GM18909 (cell line): ENCODE measurements around the gene ROM1.
"Not testable (repeated sequence)": the region's sequence is repeated elsewhere in the genome, so short reads cannot be mapped to it uniquely, and the experiment has no call there.

ENCODE experiments used
- ATAC-seq: cut with Tn5 transposase; IDR thresholded peaks from one replicate; pipeline ENCODE4 v1.9.1; 2021; ENCODE audit warnings: mild to moderate bottlenecking; ENCODE audit not compliant: unreplicated experiment, poor library complexity

Gene ROM1

GRCh38 chr11:62607714-62608113 lies 5.3 kb upstream of the ROM1 start:
- no peak for ATAC-seq

DNA sequence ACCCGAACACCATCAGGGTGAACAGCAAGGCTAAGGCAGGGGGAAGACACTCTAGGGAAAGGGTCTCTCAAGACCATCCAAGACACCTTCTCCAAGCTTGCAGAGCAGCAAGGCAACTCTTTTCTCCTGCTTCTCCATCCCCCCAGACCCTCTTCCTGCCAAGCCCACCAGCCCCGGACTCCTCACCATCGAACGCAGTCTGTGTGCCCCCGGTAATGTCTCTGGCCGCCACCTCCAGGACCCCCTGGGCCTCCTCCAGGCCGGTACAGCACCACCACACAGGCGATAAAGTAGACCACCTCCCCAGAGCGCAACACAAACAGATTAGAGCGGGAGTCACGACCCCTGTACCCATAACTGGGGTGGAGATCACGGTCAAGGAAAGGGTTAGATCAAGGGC lies 4.3 kb upstream of the ROM1 start:
- ATAC-seq: no peak

DNA sequence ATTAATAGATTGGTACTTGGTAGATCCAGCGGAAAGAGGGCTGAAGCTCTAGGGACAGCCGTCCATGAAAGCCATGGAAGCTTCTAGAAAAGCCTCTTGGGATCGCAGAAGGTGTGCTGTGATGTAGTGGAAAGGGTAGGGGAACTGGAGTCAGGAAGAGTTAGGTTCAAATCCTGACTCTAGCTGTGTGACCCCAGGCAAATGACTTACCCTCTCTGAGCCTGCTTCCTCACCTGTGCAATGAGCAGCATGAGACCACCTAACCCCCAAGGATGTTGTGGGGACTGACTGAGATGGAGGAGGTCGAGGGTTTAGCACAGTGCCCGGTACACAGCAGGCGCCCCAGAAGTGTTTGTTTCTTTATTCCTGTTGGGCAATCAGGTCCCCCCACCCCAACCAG lies 2.7 kb upstream of the ROM1 start:
- no peak for ATAC-seq

DNA sequence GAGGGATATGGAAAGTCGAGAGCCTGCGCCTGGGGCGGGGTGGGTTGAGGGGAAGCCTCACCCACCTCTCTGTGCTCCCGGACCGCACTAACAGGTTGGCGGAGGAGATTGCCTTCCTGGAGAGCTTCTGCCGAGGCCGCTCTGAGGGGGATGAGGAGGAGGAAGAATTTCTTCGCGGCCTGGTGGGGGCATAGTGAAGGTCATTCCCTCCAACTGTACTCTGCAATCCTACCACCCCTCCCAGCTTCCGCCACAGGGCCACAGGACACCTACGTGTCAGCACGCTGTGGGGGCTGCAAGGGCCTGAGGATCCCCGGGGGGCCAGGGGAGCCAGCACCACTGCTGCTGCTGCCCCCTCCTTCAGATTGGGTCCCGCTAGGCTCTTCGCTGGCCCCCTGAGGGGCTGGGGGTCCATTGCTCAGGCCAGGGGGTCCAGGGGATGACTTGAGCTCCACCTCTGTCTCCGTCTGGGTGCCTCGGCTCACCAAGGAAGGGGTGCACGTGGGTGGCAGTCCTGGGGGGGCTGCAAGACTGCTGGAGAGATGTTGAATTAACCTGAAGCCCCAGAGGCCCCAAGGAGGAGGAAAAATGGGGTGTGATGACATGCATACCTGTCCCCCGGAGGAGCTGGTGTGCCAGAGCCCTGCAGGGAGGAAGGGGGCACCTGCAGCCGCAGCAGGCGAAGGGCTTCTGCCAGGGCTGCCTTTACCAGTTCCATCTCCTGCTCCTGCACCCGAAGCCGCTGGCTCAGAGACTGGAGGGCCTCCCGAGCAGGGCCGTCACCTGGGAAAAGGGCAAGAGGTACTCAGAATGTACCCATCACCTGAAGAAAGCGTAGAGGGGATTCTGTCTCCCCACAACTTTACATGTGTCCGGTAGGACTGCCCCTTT lies 2.0 kb upstream of the ROM1 start:
- ATAC-seq: no peak

GRCh38 chr11:62611705-62612365 lies 1.2 kb upstream of the ROM1 start:
- peak; percentile 2 for ATAC-seq

GRCh38 chr11:62613291-62613778 lies 278 bp downstream of the ROM1 start:
- no peak for ATAC-seq

GRCh38 chr11:62614275-62614674 lies 1.2 kb downstream of the ROM1 start:
- ATAC-seq: no peak

GRCh38 chr11:62615521-62615920 lies 2.5 kb downstream of the ROM1 start:
- no peak for ATAC-seq

GRCh38 chr11:62616957-62617356 lies 3.9 kb downstream of the ROM1 start:
- not testable (repeated sequence) for ATAC-seq

- no peak for ATAC-seq
Measured at GRCh38 chr11:62621027-62621566, 8.0 kb downstream of the ROM1 start.

- peak; percentile 92 for ATAC-seq
Measured at GRCh38 chr11:62621567-62622470, 8.8 kb downstream of the ROM1 start, which contains the start of gene B3GAT3. Gene B3GAT3 (minus strand): TSS chr11:62621986. CDS start chr11:62621947, 39 bp downstream.

DNA sequence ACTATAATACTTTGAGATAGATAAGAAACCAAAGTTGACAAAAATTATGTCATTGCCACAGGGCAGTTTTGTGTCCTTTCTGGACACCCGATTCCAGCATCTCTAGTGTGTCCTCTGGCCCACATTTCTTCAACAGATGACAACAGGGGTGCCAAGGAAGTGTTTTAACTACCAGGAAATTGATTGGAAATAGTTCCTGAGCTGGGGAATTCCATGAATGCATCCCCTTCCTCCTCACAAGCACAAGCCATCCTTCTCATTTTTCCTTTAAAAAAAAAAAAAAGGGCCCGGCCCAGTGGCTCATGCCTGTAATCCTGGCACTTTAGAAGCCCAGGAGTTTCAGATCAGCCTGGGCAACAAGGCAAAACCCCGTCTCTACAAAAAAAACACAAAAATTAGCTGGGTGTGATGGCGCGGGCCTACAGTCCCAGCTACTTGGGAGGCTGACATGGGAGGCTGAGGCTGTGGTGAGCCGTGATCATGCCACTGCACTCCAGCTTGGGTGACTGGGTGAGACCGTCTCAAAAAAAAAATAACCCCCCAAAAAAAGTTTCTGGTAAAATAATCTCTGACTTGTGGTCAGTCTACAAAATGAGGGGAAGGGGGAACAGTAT lies 9.5 kb downstream of the ROM1 start:
- ATAC-seq: no peak

DNA sequence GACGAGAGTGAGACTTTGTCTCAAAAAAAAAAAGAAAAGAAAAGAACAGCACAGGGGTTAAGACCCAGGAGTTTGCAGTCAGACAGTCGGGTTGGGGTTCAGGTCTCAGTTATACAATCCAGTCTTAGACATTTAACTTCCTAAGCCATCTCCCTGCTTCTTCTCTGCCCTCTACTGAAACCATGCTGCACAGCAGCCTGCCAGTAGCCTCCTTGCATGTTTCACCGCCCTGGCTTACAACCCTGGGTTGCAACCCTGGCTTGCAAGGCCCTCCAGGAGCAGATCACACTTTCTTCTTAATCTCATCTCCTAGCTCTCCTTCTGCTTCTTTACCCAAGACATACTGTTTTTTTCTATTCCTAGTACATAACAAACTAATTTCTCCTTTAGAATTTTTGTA lies 14.7 kb downstream of the ROM1 start:
- no peak for ATAC-seq

DNA sequence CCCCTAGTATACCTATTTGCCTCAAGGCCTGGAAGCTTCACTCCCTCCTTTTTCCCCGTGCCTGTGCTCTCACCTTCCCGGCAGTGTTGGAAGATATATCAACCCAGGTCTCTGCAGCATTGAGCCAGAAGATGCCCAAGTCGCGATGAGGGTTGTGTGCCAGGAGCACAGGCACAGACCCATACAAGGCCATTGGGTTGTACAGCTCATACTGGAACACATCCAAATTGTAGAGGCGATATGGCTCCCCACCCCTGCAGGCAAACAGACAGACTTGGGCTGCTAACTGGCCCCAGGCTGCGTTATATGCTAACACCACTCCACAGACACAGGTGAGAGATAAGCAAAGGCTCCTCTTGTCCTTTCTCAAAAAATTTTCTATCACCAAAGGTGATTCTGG lies 19.4 kb downstream of the ROM1 start:
- ATAC-seq: no peak

DNA sequence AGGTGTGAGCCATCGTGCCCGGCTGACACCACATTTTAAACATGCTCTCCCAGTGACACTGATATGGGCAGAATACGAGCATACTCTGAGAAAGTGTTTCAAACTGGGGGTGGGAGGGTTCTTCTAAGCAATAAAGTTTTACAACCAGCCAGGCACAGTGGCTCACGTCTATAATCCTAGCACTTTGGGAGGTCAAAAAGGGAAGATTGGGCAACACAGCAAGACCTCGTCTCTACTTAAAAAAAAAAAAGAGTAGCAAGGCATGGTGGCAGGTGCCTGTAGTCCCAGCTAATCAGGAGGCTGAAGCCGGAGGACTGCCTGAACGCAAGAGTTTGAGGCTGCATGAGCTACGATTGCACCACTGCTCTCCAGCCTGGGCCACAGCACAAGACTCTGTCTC lies 31.2 kb downstream of the ROM1 start:
- no peak for ATAC-seq

DNA sequence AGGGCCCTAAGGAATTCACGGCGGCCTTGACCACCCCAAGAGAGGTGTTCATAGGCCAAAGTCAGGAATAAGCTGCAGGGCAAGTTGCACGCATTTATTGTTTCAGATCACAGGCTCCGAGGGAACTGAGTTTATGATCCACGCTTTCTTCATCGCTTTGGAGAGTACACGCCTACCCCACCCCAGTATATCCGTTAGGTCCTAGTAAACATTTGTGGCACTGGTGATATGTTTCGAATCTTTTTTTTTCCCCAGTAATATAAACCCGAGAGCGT lies 32.6 kb downstream of the ROM1 start:
- no peak for ATAC-seq

DNA sequence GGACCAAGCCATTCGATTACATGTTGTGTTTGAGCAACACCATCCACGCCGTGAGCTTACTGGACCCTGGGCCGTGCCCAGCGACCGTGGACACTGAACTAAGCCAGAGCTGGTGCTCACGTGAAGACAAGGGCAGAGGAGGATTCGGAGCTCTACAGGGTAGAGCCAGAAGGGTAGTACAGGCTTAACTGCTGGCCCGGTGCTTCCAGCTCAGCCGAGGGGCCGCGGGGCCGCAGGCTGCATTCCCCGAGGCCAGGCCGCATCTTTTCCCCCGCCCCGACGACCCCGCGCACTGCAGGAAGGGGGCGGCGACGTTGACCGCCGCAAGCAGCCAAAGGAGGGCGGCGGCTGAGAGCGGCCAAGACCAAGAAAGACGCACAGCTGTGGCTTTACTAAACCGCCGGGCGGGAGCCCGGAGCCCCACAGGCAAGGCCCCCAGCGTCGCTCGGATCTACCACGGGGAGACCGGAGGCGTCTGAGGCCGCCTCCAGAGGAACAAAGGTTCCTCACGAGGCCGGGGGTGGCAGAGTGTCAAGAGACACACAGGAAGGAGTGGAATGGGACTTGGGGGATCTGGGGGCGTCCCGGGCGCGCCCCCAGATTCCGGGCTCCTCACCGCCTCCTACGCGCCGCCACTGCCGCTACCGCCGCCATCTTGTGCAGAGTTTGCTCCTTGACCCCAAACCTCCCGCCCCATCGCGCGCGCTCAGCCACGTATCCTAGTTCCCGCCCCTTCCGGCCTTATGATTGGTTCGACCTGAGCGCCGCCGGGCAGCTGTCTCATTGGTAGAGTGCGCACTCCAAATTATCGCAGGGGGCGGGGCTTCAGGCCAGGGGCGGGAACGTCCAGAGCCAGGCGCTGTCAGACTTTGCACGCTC lies 33.1 kb downstream of the ROM1 start, which contains the start of gene GANAB:
Gene GANAB (minus strand): TSS at position 668 of the 879 bp plus-strand sequence. CDS start 14 bp downstream, at position 654.
- peak; percentile 96 for ATAC-seq

- no peak for ATAC-seq
Measured at GRCh38 chr11:62646825-62647608, 34.0 kb downstream of the ROM1 start.
